ENCODE data around the gene NHERF1.

- TF ChIP-seq, protein P1, sequence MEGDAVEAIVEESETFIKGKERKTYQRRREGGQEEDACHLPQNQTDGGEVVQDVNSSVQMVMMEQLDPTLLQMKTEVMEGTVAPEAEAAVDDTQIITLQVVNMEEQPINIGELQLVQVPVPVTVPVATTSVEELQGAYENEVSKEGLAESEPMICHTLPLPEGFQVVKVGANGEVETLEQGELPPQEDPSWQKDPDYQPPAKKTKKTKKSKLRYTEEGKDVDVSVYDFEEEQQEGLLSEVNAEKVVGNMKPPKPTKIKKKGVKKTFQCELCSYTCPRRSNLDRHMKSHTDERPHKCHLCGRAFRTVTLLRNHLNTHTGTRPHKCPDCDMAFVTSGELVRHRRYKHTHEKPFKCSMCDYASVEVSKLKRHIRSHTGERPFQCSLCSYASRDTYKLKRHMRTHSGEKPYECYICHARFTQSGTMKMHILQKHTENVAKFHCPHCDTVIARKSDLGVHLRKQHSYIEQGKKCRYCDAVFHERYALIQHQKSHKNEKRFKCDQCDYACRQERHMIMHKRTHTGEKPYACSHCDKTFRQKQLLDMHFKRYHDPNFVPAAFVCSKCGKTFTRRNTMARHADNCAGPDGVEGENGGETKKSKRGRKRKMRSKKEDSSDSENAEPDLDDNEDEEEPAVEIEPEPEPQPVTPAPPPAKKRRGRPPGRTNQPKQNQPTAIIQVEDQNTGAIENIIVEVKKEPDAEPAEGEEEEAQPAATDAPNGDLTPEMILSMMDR (IDR thresholded peaks at IDR 0.05) = no peak
- TF ChIP-seq POLR2A (IDR thresholded peaks at IDR 0.05) = no peak
Measured at GRCh38 chr17:74713171-74713755, 35.2 kb upstream of the NHERF1 start.
